ENCODE data around the gene LOC128125822.
A peak's percentile ranks its signal among the peaks of the same experiment; 100 is the strongest.

LOC128125822 gene

GRCh38 chr6:63597141-63598048, 25.1 kb downstream of the LOC128125822 start:
- Histone ChIP-seq H3K9ac (ENCODE audit: insufficient read length, low read depth) (no peak overlapping the region), H3K9me3 (ENCODE audit: insufficient read depth, low read length) (no peaks in the 10 kb centered on the region), H3K36me3 (ENCODE audit: insufficient read depth, insufficient read length, low read length) (no peaks in the 10 kb centered on the region), H3K27me3 (ENCODE audit: insufficient read depth, insufficient read length) (no peaks in the 10 kb centered on the region), H3K4me3 (ENCODE audit: insufficient read length, low read depth) (peak overlapping the region; percentile 43), H3K4me1 (ENCODE audit: insufficient read depth, insufficient read length) (no peaks in the 10 kb centered on the region)
- DNase-seq (ENCODE audit: low read depth, low spot score): no peak
- TF ChIP-seq YY1 (IDR thresholded peaks at IDR 0.05; ENCODE audit: insufficient read depth, insufficient read length) (no peak), SUZ12 (IDR thresholded peaks at IDR 0.05; ENCODE audit: extremely low read depth, insufficient read depth, insufficient read length) (no peak), ZNF274 (IDR thresholded peaks at IDR 0.05; ENCODE audit: low read depth, low read length) (no peak)

GRCh38 chr6:63598049-63599036, 26.1 kb downstream of the LOC128125822 start:
- Histone ChIP-seq H3K9ac (ENCODE audit: insufficient read length, low read depth) (peak overlapping the region; percentile 65), H3K4me3 (ENCODE audit: insufficient read length, low read depth) (peak overlapping the region; percentile 43), H3K36me3 (ENCODE audit: insufficient read depth, insufficient read length, low read length) (no peaks in the 10 kb centered on the region), H3K27me3 (ENCODE audit: insufficient read depth, insufficient read length) (no peaks in the 10 kb centered on the region), H3K9me3 (ENCODE audit: insufficient read depth, low read length) (no peaks in the 10 kb centered on the region), H3K4me1 (ENCODE audit: insufficient read depth, insufficient read length) (no peaks in the 10 kb centered on the region)
- TF ChIP-seq ZNF274 (IDR thresholded peaks at IDR 0.05; ENCODE audit: low read depth, low read length): no peak
- TF ChIP-seq YY1 (IDR thresholded peaks at IDR 0.05; ENCODE audit: insufficient read depth, insufficient read length): no peak
- no peak for TF ChIP-seq SUZ12 (IDR thresholded peaks at IDR 0.05; ENCODE audit: extremely low read depth, insufficient read depth, insufficient read length)
- DNase-seq (ENCODE audit: low read depth, low spot score): peak; percentile 25

- Histone ChIP-seq H3K27me3 (ENCODE audit: insufficient read depth, insufficient read length) (no peaks in the 10 kb centered on the region), H3K9ac (ENCODE audit: insufficient read length, low read depth) (no peak overlapping the region), H3K9me3 (ENCODE audit: insufficient read depth, low read length) (no peaks in the 10 kb centered on the region), H3K4me3 (ENCODE audit: insufficient read length, low read depth) (no peak overlapping the region), H3K4me1 (ENCODE audit: insufficient read depth, insufficient read length) (no peaks in the 10 kb centered on the region), H3K36me3 (ENCODE audit: insufficient read depth, insufficient read length, low read length) (no peaks in the 10 kb centered on the region)
- no peak for DNase-seq (ENCODE audit: low read depth, low spot score)
- TF ChIP-seq SUZ12 (IDR thresholded peaks at IDR 0.05; ENCODE audit: extremely low read depth, insufficient read depth, insufficient read length) (no peak), YY1 (IDR thresholded peaks at IDR 0.05; ENCODE audit: insufficient read depth, insufficient read length) (no peak), ZNF274 (IDR thresholded peaks at IDR 0.05; ENCODE audit: low read depth, low read length) (no peak)
Measured at GRCh38 chr6:63599243-63599642, 27.0 kb downstream of the LOC128125822 start.

GRCh38 chr6:63600136-63600535, 27.9 kb downstream of the LOC128125822 start:
- H3K4me1 ChIP-seq (ENCODE audit: insufficient read depth, insufficient read length): no peaks in the 10 kb centered on the region
- H3K36me3 ChIP-seq (ENCODE audit: insufficient read depth, insufficient read length, low read length): no peaks in the 10 kb centered on the region
- H3K27me3 ChIP-seq (ENCODE audit: insufficient read depth, insufficient read length): no peaks in the 10 kb centered on the region
- no peak overlapping the region for H3K9ac ChIP-seq (ENCODE audit: insufficient read length, low read depth)
- no peak for TF ChIP-seq YY1 (IDR thresholded peaks at IDR 0.05; ENCODE audit: insufficient read depth, insufficient read length)
- no peak for TF ChIP-seq ZNF274 (IDR thresholded peaks at IDR 0.05; ENCODE audit: low read depth, low read length)
- TF ChIP-seq SUZ12 (IDR thresholded peaks at IDR 0.05; ENCODE audit: extremely low read depth, insufficient read depth, insufficient read length): no peak
- no peak overlapping the region for H3K4me3 ChIP-seq (ENCODE audit: insufficient read length, low read depth)
- H3K9me3 ChIP-seq (ENCODE audit: insufficient read depth, low read length): no peaks in the 10 kb centered on the region
- DNase-seq (ENCODE audit: low read depth, low spot score): no peak

GRCh38 chr6:63609231-63609630, 37.0 kb downstream of the LOC128125822 start:
- TF ChIP-seq SUZ12 (IDR thresholded peaks at IDR 0.05; ENCODE audit: extremely low read depth, insufficient read depth, insufficient read length): no peak
- TF ChIP-seq YY1 (IDR thresholded peaks at IDR 0.05; ENCODE audit: insufficient read depth, insufficient read length): no peak
- no peak for TF ChIP-seq ZNF274 (IDR thresholded peaks at IDR 0.05; ENCODE audit: low read depth, low read length)
- no peaks in the 10 kb centered on the region for H3K27me3 ChIP-seq (ENCODE audit: insufficient read depth, insufficient read length)

GRCh38 chr6:63610944-63611343, 38.7 kb downstream of the LOC128125822 start:
- H3K36me3 ChIP-seq (ENCODE audit: insufficient read depth, insufficient read length, low read length): no peaks in the 10 kb centered on the region
- H3K4me3 ChIP-seq (ENCODE audit: insufficient read length, low read depth): no peak overlapping the region
- TF ChIP-seq SUZ12 (IDR thresholded peaks at IDR 0.05; ENCODE audit: extremely low read depth, insufficient read depth, insufficient read length) (no peak), ZNF274 (IDR thresholded peaks at IDR 0.05; ENCODE audit: low read depth, low read length) (no peak), YY1 (IDR thresholded peaks at IDR 0.05; ENCODE audit: insufficient read depth, insufficient read length) (no peak)
- no peaks in the 10 kb centered on the region for H3K4me1 ChIP-seq (ENCODE audit: insufficient read depth, insufficient read length)
- H3K9ac ChIP-seq (ENCODE audit: insufficient read length, low read depth): no peak overlapping the region
- no peak for DNase-seq (ENCODE audit: low read depth, low spot score)
- H3K9me3 ChIP-seq (ENCODE audit: insufficient read depth, low read length): no peaks in the 10 kb centered on the region
- H3K27me3 ChIP-seq (ENCODE audit: insufficient read depth, insufficient read length): no peaks in the 10 kb centered on the region

More at GRCh38 chr6:63609231-63609630, 37.0 kb downstream of the LOC128125822 start:
- no peaks in the 10 kb centered on the region for H3K4me1 ChIP-seq (ENCODE audit: insufficient read depth, insufficient read length)
- no peak overlapping the region for H3K4me3 ChIP-seq (ENCODE audit: insufficient read length, low read depth)
- no peaks in the 10 kb centered on the region for H3K9me3 ChIP-seq (ENCODE audit: insufficient read depth, low read length)
- no peaks in the 10 kb centered on the region for H3K36me3 ChIP-seq (ENCODE audit: insufficient read depth, insufficient read length, low read length)
- no peak for DNase-seq (ENCODE audit: low read depth, low spot score)
- H3K9ac ChIP-seq (ENCODE audit: insufficient read length, low read depth): no peak overlapping the region
